HEK293 (cell line): ENCODE measurements around the gene NAALAD2.
A peak's percentile ranks its signal among the peaks of the same experiment; 100 is the strongest.

ENCODE experiments used
- CTCF ChIA-PET: fragments of 350-600 bp; formaldehyde crosslinking; extraction: SDS; loops from one replicate; lab custom pipeline; 2021; ENCODE audit warnings: antibody characterized with exemption; lab: Yijun Ruan, JAX
- POLR2A ChIA-PET: fragments of 300-600 bp; formaldehyde crosslinking; extraction: SDS; loops from one replicate; lab custom pipeline; 2020; ENCODE audit warnings: antibody characterized with exemption, inconsistent platforms; lab: Yijun Ruan, JAX
- H3K27ac ChIP-seq: fragments of 200-500 bp; sonication (Bioruptor generic); 2 replicates; pipeline ENCODE4 v1.5.1; 2014; ENCODE audit warnings: low read depth, low read length, control low read depth, inconsistent platforms; ENCODE audit errors: extremely low read depth
- H3K36me3 ChIP-seq, 2 experiments: fragments of 200-500 bp in 1 of 2; sonication (Bioruptor generic) in 1 of 2; 1 replicate in 1 of 2; 2 replicates in 1 of 2; pipeline ENCODE4 v1.5.1; 2014 to 2017; ENCODE audit warnings: inconsistent platforms in 2 of 2, low read length in 2 of 2; ENCODE audit not compliant: control insufficient read depth in 2 of 2, insufficient read depth in 1 of 2
- H3K4me1 ChIP-seq: fragments of 200-500 bp; sonication (Bioruptor generic); 2 replicates; pipeline ENCODE4 v1.5.1; 2014; ENCODE audit warnings: mild to moderate bottlenecking, low read length, inconsistent platforms; ENCODE audit not compliant: control insufficient read depth, insufficient read depth
- H3K4me3 ChIP-seq: 2 replicates; pipeline ENCODE4 v1.5.1; 2011; ENCODE audit warnings: low read depth, mild to moderate bottlenecking, control low read depth, low read length, moderate library complexity
- H3K9me3 ChIP-seq: fragments of 200-500 bp; sonication (Bioruptor generic); 2 replicates; pipeline ENCODE4 v1.5.1; 2014; ENCODE audit warnings: low read depth, low read length, inconsistent platforms; ENCODE audit not compliant: control insufficient read depth, insufficient read depth
- AEBP2 ChIP-seq: fragments of 450-650 bp; formaldehyde crosslinking; IDR thresholded peaks from 2 replicates; pipeline ENCODE4 v1.5.1; 2016; ENCODE audit warnings: missing biosample characterization, missing genetic modification characterization, borderline replicate concordance
- GLIS1 ChIP-seq: fragments of 450-650 bp; formaldehyde crosslinking; IDR thresholded peaks from 2 replicates; pipeline ENCODE4 v1.5.1; 2016; ENCODE audit warnings: missing biosample characterization, missing genetic modification characterization
- HIC1 ChIP-seq: fragments of 450-650 bp; formaldehyde crosslinking; IDR thresholded peaks from 2 replicates; pipeline ENCODE4 v1.5.1; 2016; ENCODE audit warnings: missing biosample characterization, missing genetic modification characterization
- KLF9 ChIP-seq: fragments of 450-650 bp; formaldehyde crosslinking; IDR thresholded peaks from 2 replicates; pipeline ENCODE4 v1.5.1; 2016; ENCODE audit warnings: missing biosample characterization, missing genetic modification characterization, low read depth
- PRDM10 ChIP-seq: fragments of 450-650 bp; formaldehyde crosslinking; IDR thresholded peaks from 2 replicates; pipeline ENCODE4 v1.5.1; 2016; ENCODE audit warnings: missing biosample characterization, missing genetic modification characterization
- WT1 ChIP-seq: fragments of 450-650 bp; formaldehyde crosslinking; IDR thresholded peaks from 2 replicates; pipeline ENCODE4 v1.5.1; 2016; ENCODE audit warnings: missing biosample characterization, missing genetic modification characterization
- ZBTB17 ChIP-seq: fragments of 450-650 bp; formaldehyde crosslinking; IDR thresholded peaks from 2 replicates; pipeline ENCODE4 v1.5.1; 2016; ENCODE audit warnings: missing biosample characterization, missing genetic modification characterization
- ZBTB20 ChIP-seq: fragments of 450-650 bp; formaldehyde crosslinking; IDR thresholded peaks from 2 replicates; pipeline ENCODE4 v1.5.1; 2016; ENCODE audit warnings: missing biosample characterization, missing genetic modification characterization
- ZBTB48 ChIP-seq: fragments of 450-650 bp; formaldehyde crosslinking; IDR thresholded peaks from 2 replicates; pipeline ENCODE4 v1.5.1; 2016; ENCODE audit warnings: missing biosample characterization, missing genetic modification characterization
- ZIC2 ChIP-seq: fragments of 450-650 bp; formaldehyde crosslinking; IDR thresholded peaks from 2 replicates; pipeline ENCODE4 v1.5.1; 2016; ENCODE audit warnings: missing biosample characterization, missing genetic modification characterization
- ZNF2 ChIP-seq: fragments of 450-650 bp; formaldehyde crosslinking; IDR thresholded peaks from 2 replicates; pipeline ENCODE4 v1.5.1; 2016; ENCODE audit warnings: missing biosample characterization, missing genetic modification characterization
- ZNF335 ChIP-seq: fragments of 450-650 bp; formaldehyde crosslinking; conservative IDR thresholded peaks from 2 replicates; pipeline ENCODE4 v1.5.1; 2016; ENCODE audit warnings: missing biosample characterization, missing genetic modification characterization
- ZNF341 ChIP-seq: fragments of 450-650 bp; formaldehyde crosslinking; IDR thresholded peaks from 2 replicates; pipeline ENCODE4; 2016; ENCODE audit warnings: low read depth, missing biosample characterization, missing genetic modification characterization
- ZNF416 ChIP-seq: fragments of 450-650 bp; formaldehyde crosslinking; IDR thresholded peaks from 2 replicates; pipeline ENCODE4 v1.5.1; 2016; ENCODE audit warnings: missing biosample characterization, missing genetic modification characterization
- ZNF501 ChIP-seq: fragments of 450-650 bp; formaldehyde crosslinking; IDR thresholded peaks from 2 replicates; pipeline ENCODE4 v1.5.1; 2016; ENCODE audit warnings: missing biosample characterization, missing genetic modification characterization
- ZNF76 ChIP-seq: fragments of 450-650 bp; formaldehyde crosslinking; IDR thresholded peaks from 2 replicates; pipeline ENCODE4; 2016; ENCODE audit warnings: low read depth, missing biosample characterization, missing genetic modification characterization, borderline replicate concordance
- ZSCAN5A ChIP-seq: fragments of 450-650 bp; formaldehyde crosslinking; IDR thresholded peaks from 2 replicates; pipeline ENCODE4 v1.5.1; 2016; ENCODE audit warnings: missing biosample characterization, missing genetic modification characterization

NAALAD2 gene

GRCh38 chr11:90222459-90223247, 88.2 kb downstream of the NAALAD2 start, which contains the start of gene CHORDC1 (continued):
- no peak for TF ChIP-seq GLIS1 (tag by site-specific recombination)
- 0 out of 2 replicates have a peak, but pooled peaks have one; percentile 64 for TF ChIP-seq ZNF501 (tag by site-specific recombination)
- no peak for TF ChIP-seq ZBTB17 (tag by site-specific recombination)
- TF ChIP-seq ZBTB20 (tag by site-specific recombination), result peak; percentile 16; the same call in 1 of the 2 replicates
- TF ChIP-seq ZIC2 (tag by site-specific recombination), result no peak
- TF ChIP-seq ZSCAN5A (tag by site-specific recombination), result 0 out of 2 replicates have a peak, but pooled peaks have one; percentile 54
- no peak for TF ChIP-seq AEBP2 (tag by site-specific recombination)
- no peak for TF ChIP-seq WT1 (tag by site-specific recombination)

- H3K36me3 ChIP-seq, result no peaks in the 10 kb centered on the region
- H3K4me1 ChIP-seq, result no peaks in the 10 kb centered on the region
- ChIA-PET POLR2A (interaction anchor here (0.5 to 0.9 kb wide), 2 partner anchors 27 to 89 kb away, joined by 4 to 5 read pairs; partner anchors contain the start of gene NAALAD2), CTCF (interaction anchor here (0.6 kb wide), 1 partner anchor 19 kb away, joined by 3 read pairs; no protein-coding TSS in a partner anchor)
- TF ChIP-seq ZBTB48 (tag by site-specific recombination), result peak; percentile 93
- TF ChIP-seq ZNF2 (tag by site-specific recombination), result 0 out of 2 replicates have a peak, but pooled peaks have one; percentile 7
- no peak for TF ChIP-seq ZNF76 (tag by site-specific recombination)
- no peak for TF ChIP-seq ZNF416 (tag by site-specific recombination)
- TF ChIP-seq PRDM10 (tag by site-specific recombination), result peak; percentile 61; the same call in 1 of the 2 replicates
- TF ChIP-seq KLF9 (tag by site-specific recombination), result 0 out of 2 replicates have a peak, but pooled peaks have one; percentile 2
- 0 out of 2 replicates have a peak, but pooled peaks have one; percentile 5 for TF ChIP-seq HIC1 (tag by site-specific recombination)
- TF ChIP-seq ZNF335 (tag by site-specific recombination), result peak; percentile 19
- peak; percentile 12; the same call in 1 of the 2 replicates for TF ChIP-seq ZNF341 (tag by site-specific recombination)
- H3K9me3 ChIP-seq, result no peaks in the 10 kb centered on the region
- H3K4me3 ChIP-seq, result peak overlapping the region; percentile 92
- peak overlapping the region; percentile 62; the same call in 1 of the 2 replicates for H3K27ac ChIP-seq
These were observed 88.8 kb downstream of the NAALAD2 start for GRCh38 chr11:90223248-90223585.
